B cell (primary cell): ENCODE data around the gene PRKACA. TPM values are rescaled to one million over a fixed set of nuclear protein-coding genes. Genes with fewer than 3 reads are reported as not detected.

Experiments used
- ATAC-seq: fragments of 200-7000 bp; cut with Tn5 transposase; one replicate; pipeline ENCODE4 v1.10.0; 2021; ENCODE audit warnings: low read depth, mild to moderate bottlenecking, moderate number of reproducible peaks, moderate library complexity
- CTCF ChIA-PET: fragments of 350-600 bp; sonication (Branson Sonifier 250); formaldehyde crosslinking; loops from one replicate; lab custom pipeline; 2021; ENCODE audit warnings: antibody characterized with exemption, inconsistent platforms; lab: Charles Lee
- POLR2A ChIA-PET: fragments of 350-600 bp; sonication (Branson Sonifier 250); formaldehyde crosslinking; loops from one replicate; lab custom pipeline; 2021; ENCODE audit warnings: antibody characterized with exemption; lab: Charles Lee
- DNase-seq: peaks from one replicate; pipeline ENCODE4 v3.0.0; 2013
- H2AFZ ChIP-seq: 2 replicates; pipeline ENCODE4 v1.6.1; 2012; ENCODE audit warnings: mild to moderate bottlenecking, low read depth, low read length; ENCODE audit not compliant: insufficient read depth, poor library complexity, severe bottlenecking
- H3K27ac ChIP-seq, 2 donors: 1 replicate in 1 of 2; 2 replicates in 1 of 2; pipeline ENCODE4 v1.5.1; 2012 to 2013; ENCODE audit warnings: low read length in 2 of 2, mild to moderate bottlenecking in 2 of 2, moderate library complexity in 1 of 2
- H3K27me3 ChIP-seq, 4 experiments: fragments of 200-600 bp in 1 of 4; sonication (generic) in 1 of 4; replicated peaks in 1 of 4; 1 replicate in 2 of 4; 2 replicates in 2 of 4; pipeline versions ENCODE4 v1.6.1 to v1.7.0; 2013 to 2016; ENCODE audit warnings: low read length in 3 of 4, mild to moderate bottlenecking in 2 of 4, mixed read lengths in 1 of 4, moderate library complexity in 1 of 4; ENCODE audit not compliant: insufficient read depth in 4 of 4, control insufficient read depth in 3 of 4; ENCODE audit errors: control extremely low read depth in 1 of 4
- H3K36me3 ChIP-seq, 2 experiments: replicated peaks in 1 of 2; 1 replicate in 1 of 2; 2 replicates in 1 of 2; pipeline versions ENCODE4 v1.6.1 to v1.7.1; 2013; ENCODE audit warnings: low read length in 1 of 2; ENCODE audit not compliant: insufficient read depth in 2 of 2, control insufficient read depth in 1 of 2; ENCODE audit errors: control extremely low read depth in 1 of 2, extremely low read depth in 1 of 2
- H3K4me1 ChIP-seq, 2 donors: fragments of 200-600 bp in 1 of 2; sonication (generic) in 1 of 2; 1 replicate in 1 of 2; 2 replicates in 1 of 2; pipeline versions ENCODE4 v1.5.1 to v1.6.1; 2013 to 2017; ENCODE audit warnings: low read length in 2 of 2; ENCODE audit not compliant: control insufficient read depth in 2 of 2, insufficient read depth in 2 of 2
- H3K4me2 ChIP-seq: replicated peaks from 2 replicates; pipeline ENCODE3; 2012; ENCODE audit warnings: mild to moderate bottlenecking, low read depth, low read length; ENCODE audit not compliant: poor library complexity, severe bottlenecking
- H3K4me3 ChIP-seq, 5 experiments: fragments of 200-600 bp in 1 of 5; sonication (generic) in 1 of 5; 1 replicate in 3 of 5; 2 replicates in 2 of 5; pipeline versions ENCODE4 v1.5.1 to v1.7.0; 2011 to 2016; ENCODE audit warnings: low read length in 4 of 5, mild to moderate bottlenecking in 4 of 5, low read depth in 2 of 5, control low read depth in 1 of 5, moderate library complexity in 1 of 5; ENCODE audit not compliant: insufficient read depth in 1 of 5; ENCODE audit errors: control extremely low read depth in 1 of 5, extremely low read depth in 1 of 5
- H3K79me2 ChIP-seq: fragments of 200-600 bp; sonication (generic); one replicate; pipeline ENCODE4 v1.6.0; 2016; ENCODE audit warnings: low read length; ENCODE audit not compliant: control insufficient read depth, insufficient read depth
- H3K9ac ChIP-seq: fragments of 200-600 bp; sonication (generic); 2 replicates; pipeline ENCODE4 v1.6.1; 2017; ENCODE audit warnings: mild to moderate bottlenecking, low read length, moderate library complexity
- H3K9me3 ChIP-seq, 3 donors: one replicate each; pipeline versions ENCODE4 v1.6.1 to v1.7.1; 2013; ENCODE audit warnings: low read length in 2 of 3; ENCODE audit not compliant: control insufficient read depth in 2 of 3, insufficient read depth in 1 of 3; ENCODE audit errors: control extremely low read depth in 1 of 3
- H4K20me1 ChIP-seq: 2 replicates; pipeline ENCODE4 v1.6.0; 2012; ENCODE audit warnings: mild to moderate bottlenecking, low read length; ENCODE audit not compliant: insufficient read depth, control insufficient read depth, poor library complexity, severe bottlenecking
- H3K27ac Mint-ChIP-seq: one replicate; pipeline ENCODE4 v1.8.0; 2021; ENCODE audit warnings: mixed read lengths
- H3K27me3 Mint-ChIP-seq: one replicate; pipeline ENCODE4 v1.8.0; 2021; ENCODE audit warnings: mixed read lengths
- H3K4me1 Mint-ChIP-seq: one replicate; pipeline ENCODE4 v1.8.0; 2021; ENCODE audit warnings: mixed read lengths
- H3K4me3 Mint-ChIP-seq: one replicate; pipeline ENCODE4 v1.8.0; 2021; ENCODE audit warnings: mixed read lengths
- H3K9me3 Mint-ChIP-seq: one replicate; pipeline ENCODE4 v1.8.0; 2022; ENCODE audit warnings: mixed read lengths; ENCODE audit not compliant: insufficient read depth
- EZH2 ChIP-seq: IDR thresholded peaks from 2 replicates; pipeline ENCODE4 v1.6.1; 2012; ENCODE audit warnings: borderline replicate concordance, low read depth, mild to moderate bottlenecking, moderate library complexity, low read length; ENCODE audit not compliant: insufficient read depth, poor library complexity, severe bottlenecking
- WGBS: methylation state at CpG from one replicate; pipeline ENCODE4 v1.1.5; 2013; ENCODE audit warnings: missing lambda C conversion rate; ENCODE audit not compliant: insufficient coverage; 5-methylcytosine and 5-hydroxymethylcytosine counted together
- intact Hi-C: fragments of 100-400 bp; cut with micrococcal nuclease; formaldehyde crosslinking; loops from one replicate; pipeline ENCODE4 v1.10.0; 2022
- polyA plus RNA-seq: library from polyadenylated mRNA; depleted of rRNA; stranded (reverse); fragments of >200 nt; gene quantifications from 2 replicates; pipeline ENCODE4 v1.2.3, GENCODE V29; 2012
- total RNA-seq, 2 donors: library from RNA; stranded (reverse); fragments of 120-200 nt in 1 of 2; gene quantifications; 1 replicate in 1 of 2; 2 replicates in 1 of 2; pipeline versions ENCODE4 v1.2.3 to v1.2.4, GENCODE V29; 2013 to 2022
- TF ChIP-seq, protein P1 (sequence below): fragments of 200-600 bp; IDR thresholded peaks from one replicate; pipeline ENCODE4 v1.8.0; 2022; ENCODE audit warnings: antibody characterized with exemption, mild to moderate bottlenecking

The PRKACA gene
- total and polyA plus RNA-seq, 2 donors (not counting 1 experiment from before 2014, with no cell fraction given), result 36.8 to 43.0 TPM

DNA sequence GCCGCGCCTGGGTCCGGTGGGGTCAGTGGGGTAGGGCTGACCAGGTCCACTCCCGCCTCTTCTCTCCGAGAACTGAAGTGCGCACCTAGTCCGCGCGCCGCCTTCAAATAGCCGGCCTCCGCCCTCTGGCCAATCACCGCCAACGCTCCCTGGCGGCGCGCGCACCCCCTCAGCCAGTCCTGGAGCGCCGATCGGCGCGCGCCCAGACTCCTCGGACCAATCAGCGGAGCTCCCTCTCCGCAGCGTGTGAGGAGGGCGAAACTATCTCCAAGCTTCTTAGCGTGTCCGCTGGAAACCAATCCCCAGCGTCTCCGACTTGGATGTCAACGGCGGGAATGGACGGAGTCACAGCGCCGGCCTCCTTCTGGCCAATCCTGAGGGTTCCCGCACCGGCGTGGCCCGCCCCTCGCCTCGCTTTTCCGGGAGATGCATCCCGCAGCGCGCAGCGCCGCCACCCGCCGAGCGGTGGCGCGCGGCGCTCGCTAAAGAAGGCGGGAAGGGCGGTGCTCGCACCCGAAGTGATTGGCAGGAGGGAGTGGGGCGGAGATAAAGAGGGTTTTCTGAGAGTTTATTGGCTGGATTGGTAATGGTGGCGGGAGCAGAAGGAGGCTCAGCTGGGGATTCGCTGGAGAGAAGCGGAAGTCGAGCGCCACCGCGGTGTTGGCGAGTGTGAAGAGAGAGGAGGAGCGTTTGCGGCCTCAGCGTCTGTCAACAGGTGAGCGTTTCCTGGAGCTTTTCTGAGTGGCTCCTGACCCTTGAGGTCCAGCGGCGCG, 19.1 kb upstream of the PRKACA start, which contains the start of gene ASF1B:
Gene ASF1B (minus strand): TSS at position 81 of the 773 bp plus-strand sequence. CDS start 133 bp downstream, outside the sequence.
- TF ChIP-seq, protein P1, sequence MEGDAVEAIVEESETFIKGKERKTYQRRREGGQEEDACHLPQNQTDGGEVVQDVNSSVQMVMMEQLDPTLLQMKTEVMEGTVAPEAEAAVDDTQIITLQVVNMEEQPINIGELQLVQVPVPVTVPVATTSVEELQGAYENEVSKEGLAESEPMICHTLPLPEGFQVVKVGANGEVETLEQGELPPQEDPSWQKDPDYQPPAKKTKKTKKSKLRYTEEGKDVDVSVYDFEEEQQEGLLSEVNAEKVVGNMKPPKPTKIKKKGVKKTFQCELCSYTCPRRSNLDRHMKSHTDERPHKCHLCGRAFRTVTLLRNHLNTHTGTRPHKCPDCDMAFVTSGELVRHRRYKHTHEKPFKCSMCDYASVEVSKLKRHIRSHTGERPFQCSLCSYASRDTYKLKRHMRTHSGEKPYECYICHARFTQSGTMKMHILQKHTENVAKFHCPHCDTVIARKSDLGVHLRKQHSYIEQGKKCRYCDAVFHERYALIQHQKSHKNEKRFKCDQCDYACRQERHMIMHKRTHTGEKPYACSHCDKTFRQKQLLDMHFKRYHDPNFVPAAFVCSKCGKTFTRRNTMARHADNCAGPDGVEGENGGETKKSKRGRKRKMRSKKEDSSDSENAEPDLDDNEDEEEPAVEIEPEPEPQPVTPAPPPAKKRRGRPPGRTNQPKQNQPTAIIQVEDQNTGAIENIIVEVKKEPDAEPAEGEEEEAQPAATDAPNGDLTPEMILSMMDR, result peak; percentile 87
- no peak for TF ChIP-seq EZH2
- ATAC-seq (peak; percentile 79), DNase-seq (peak; percentile 99)
- Mint-ChIP-seq H3K9me3 (no peaks in the 10 kb centered on the region), H3K4me3 (peak within 1 kb of the TSS; percentile 88), H3K27ac (peak within 1 kb of the TSS; percentile 92), H3K4me1 (peaks cover 18% of the 10 kb centered on the region), H3K27me3 (no peaks in the 10 kb centered on the region)
- Histone ChIP-seq H4K20me1 (no peaks in the 10 kb centered on the region), H2AFZ (peak within 1 kb of the TSS; percentile 88), H3K79me2 (peaks cover 42% of the 10 kb centered on the region), H3K27me3 (no peaks in the 10 kb centered on the region), H3K36me3 (no peaks in the 10 kb centered on the region), H3K4me2 (peak within 1 kb of the TSS; percentile 94), H3K9ac (peak within 1 kb of the TSS; percentile 91), H3K9me3 (no peaks in the 10 kb centered on the region), H3K4me1 (peaks cover 9 to 23% of the 10 kb centered on the region in 2 donors), H3K4me3 (peak within 1 kb of the TSS; percentile 44 to 94 (median 77)), H3K27ac (peak within 1 kb of the TSS; percentile 88 to 93)
- ChIA-PET POLR2A (interaction anchor here (0.5 to 1.5 kb wide), 21 partner anchors 9 to 1264 kb away, joined by 3 to 7 read pairs (median 3); partner anchors contain the start of genes PRKACA, RFX1 and ZNF333), CTCF (interaction anchor here (0.6 to 5.3 kb wide), 51 partner anchors 9 to 553 kb away, joined by 3 to 51 read pairs (median 4); partner anchors contain the start of genes DDX39A, DNAJB1, IL27RA and MISP3)
- intact Hi-C loops, result loop anchor here (1.0 to 5.0 kb wide), 16 partner anchors 19 to 986 kb away; partner anchors contain the start of genes ADGRL1, BRME1, CC2D1A and DDX39A
- WGBS, result under 1% methylated on average over 78 of the region's 78 CpGs
